Ovary (tissue), 9 donors: ENCODE data around the gene GPR171. TPM values are rescaled to one million over a fixed set of nuclear protein-coding genes. Genes with fewer than 3 reads are reported as not detected.

ENCODE experiments used
- DNase-seq, 5 donors: peaks; one replicate each; pipeline ENCODE4 v3.0.0-alpha.2; 2019 to 2020
- H3K27ac ChIP-seq, 2 donors: fragments of 200-600 bp; one replicate each; pipeline versions ENCODE4 v1.5.1 to v1.8.0; 2019 to 2022
- H3K27me3 ChIP-seq: fragments of 200-600 bp; one replicate; pipeline ENCODE4 v1.8.0; 2022
- H3K36me3 ChIP-seq: fragments of 200-600 bp; sonication (generic); one replicate; pipeline ENCODE4 v1.5.1; 2019
- H3K4me1 ChIP-seq: one replicate; pipeline ENCODE4 v1.8.1; 2013; ENCODE audit warnings: mild to moderate bottlenecking, moderate library complexity; ENCODE audit not compliant: insufficient read depth
- H3K4me3 ChIP-seq: fragments of 200-600 bp; sonication (generic); one replicate; pipeline ENCODE4 v1.5.1; 2017
- H3K9me3 ChIP-seq, 2 donors: fragments of 200-600 bp in 1 of 2; sonication (generic) in 1 of 2; one replicate each; pipeline versions ENCODE4 v1.5.1 to v1.8.1; 2013 to 2019; ENCODE audit warnings: mild to moderate bottlenecking in 1 of 2, moderate library complexity in 1 of 2
- CTCF ChIP-seq, 3 donors: fragments of 450-650 bp in 2 of 3; fragments of 200-600 bp in 1 of 3; IDR thresholded peaks; one replicate each; pipeline versions ENCODE4 v1.5.1 to v1.8.0; 2016 to 2022; ENCODE audit warnings: antibody characterized with exemption in 3 of 3, mild to moderate bottlenecking in 1 of 3
- EP300 ChIP-seq: sonication (generic); formaldehyde crosslinking; IDR thresholded peaks from one replicate; pipeline ENCODE4 v1.6.1; 2017; ENCODE audit warnings: antibody characterized with exemption
- POLR2A ChIP-seq: fragments of 450-650 bp; IDR thresholded peaks from one replicate; pipeline ENCODE4 v1.6.1; 2017; ENCODE audit warnings: antibody characterized with exemption, mild to moderate bottlenecking, moderate library complexity
- WGBS, 3 donors: extraction: QIAGEN DNeasy Blood & Tissue Kit in 1 of 3; methylation state at CpG; one replicate each; pipeline versions ENCODE4 v1.1.5 to v1.1.7; 2013 to 2017; 5-methylcytosine and 5-hydroxymethylcytosine counted together
- intact Hi-C, 4 donors: fragments of 100-400 bp; cut with DNase I; formaldehyde crosslinking; loops; one replicate each; pipeline versions ENCODE4 v1.11.0 to v1.15.1; 2022 to 2023
- polyA plus RNA-seq, 2 donors: library from polyadenylated mRNA; stranded (reverse); fragments of 200-250 nt in 1 of 2; fragments of 350-450 nt in 1 of 2; fragmentation: Illumina TruSeq in 1 of 2; extraction: RNeasy Lipid Tissue Mini Kit (QIAGEN cat#74804) in 1 of 2; gene quantifications; one replicate each; pipeline ENCODE4 v1.2.3, GENCODE V29; 2013 to 2014
- total RNA-seq, 7 donors: library from RNA; depleted of rRNA in 2 of 7; stranded (reverse); fragments of >200 nt in 2 of 7; fragmentation: NEBNext Ultra II Directional in 3 of 7; extraction: Animal tissue kit (Norgen Biotek cat#: 25700) in 3 of 7; gene quantifications; one replicate each; pipeline versions ENCODE4 v1.1.0 to v1.2.4, GENCODE V29; 2016 to 2023
- donor health status: DM: no; HTN: no; CAD: no; lungs with moderate emphysema.
- donor health status: DM: no; HTN: no; CAD: no.
- donor health status: Bipolar disorder and iron deficiency.
- donor health status: DM: yes; HTN: yes; CAD: no.
- donor health status: DM: no; HTN: no; CAD: no.
- donor health status: DM: yes; HTN: yes; CAD: no.

The GPR171 gene
- total and polyA plus RNA-seq, 9 donors, result 0.21 to 2.6 (median 0.85) TPM; not detected in 3

- Histone ChIP-seq H3K4me3 (no peak overlapping the region), H3K27ac (no peak overlapping the region), H3K27me3 (no peaks in the 10 kb centered on the region), H3K36me3 (no peaks in the 10 kb centered on the region), H3K9me3 (no peaks in the 10 kb centered on the region), H3K4me1 (peaks cover 4% of the 10 kb centered on the region)
- no peak for DNase-seq
- TF ChIP-seq CTCF (IDR thresholded peaks at IDR 0.05) (no peak), POLR2A (no peak), EP300 (no peak)
- WGBS, 3 donors, result 90 to 94% (median 92%) methylated on average over 10 of the region's 10 CpGs
- intact Hi-C loops, result no loop called here
Observed at GRCh38 chr3:151159806-151160205, 43.2 kb downstream of the GPR171 start.

GRCh38 chr3:151156618-151157216, 46.3 kb downstream of the GPR171 start:
- WGBS, 3 donors, result 41 to 42% (median 41%) methylated on average over 3 of the region's 3 CpGs
- intact Hi-C loops, result no loop called here
- Histone ChIP-seq H3K36me3 (no peaks in the 10 kb centered on the region), H3K4me3 (no peak overlapping the region), H3K9me3 (no peaks in the 10 kb centered on the region), H3K27me3 (no peaks in the 10 kb centered on the region), H3K27ac (no peak overlapping the region), H3K4me1 (peaks cover 4% of the 10 kb centered on the region)
- TF ChIP-seq CTCF (IDR thresholded peaks at IDR 0.05) (peak in 1 of 3 donors; percentile 25), POLR2A (no peak), EP300 (no peak)
- DNase-seq, result no peak

GRCh38 chr3:151155409-151156128, 47.4 kb downstream of the GPR171 start:
- H3K4me3 ChIP-seq, result no peak overlapping the region
- no peak for DNase-seq
- no peak overlapping the region for H3K27ac ChIP-seq
- WGBS, 3 donors, result 50 to 60% (median 59%) methylated on average over 8 of the region's 8 CpGs
- TF ChIP-seq POLR2A, result no peak
- TF ChIP-seq CTCF (IDR thresholded peaks at IDR 0.05), result no peak
- TF ChIP-seq EP300, result no peak
- no peaks in the 10 kb centered on the region for H3K36me3 ChIP-seq
- H3K27me3 ChIP-seq, result no peaks in the 10 kb centered on the region
- intact Hi-C loops, result no loop called here
- peaks cover 4% of the 10 kb centered on the region for H3K4me1 ChIP-seq
- no peaks in the 10 kb centered on the region for H3K9me3 ChIP-seq

GRCh38 chr3:151154566-151154965, 48.5 kb downstream of the GPR171 start:
- H3K27ac ChIP-seq, result no peak overlapping the region
- intact Hi-C loops, result no loop called here
- no peak for DNase-seq
- H3K27me3 ChIP-seq, result no peaks in the 10 kb centered on the region
- no peak overlapping the region for H3K4me3 ChIP-seq
- H3K36me3 ChIP-seq, result no peaks in the 10 kb centered on the region
- TF ChIP-seq POLR2A (no peak), EP300 (no peak)
- H3K9me3 ChIP-seq, result no peaks in the 10 kb centered on the region
- WGBS, 3 donors, result 18 to 44% (median 30%) methylated on average over 6 of the region's 6 CpGs
- H3K4me1 ChIP-seq, result peaks cover 4% of the 10 kb centered on the region
